B cell (primary cell): Measurements from ENCODE around the gene HES2. TPM values are rescaled to one million over a fixed set of nuclear protein-coding genes. Genes with fewer than 3 reads are reported as not detected.
"Not testable (repeated sequence)": the region's sequence is repeated elsewhere in the genome, so short reads cannot be mapped to it uniquely, and the experiment has no call there.

Source experiments
- ATAC-seq: fragments of 200-7000 bp; cut with Tn5 transposase; one replicate; pipeline ENCODE4 v1.10.0; 2021; ENCODE audit warnings: low read depth, mild to moderate bottlenecking, moderate number of reproducible peaks, moderate library complexity
- CTCF ChIA-PET: fragments of 350-600 bp; sonication (Branson Sonifier 250); formaldehyde crosslinking; loops from one replicate; lab custom pipeline; 2021; ENCODE audit warnings: antibody characterized with exemption, inconsistent platforms; lab: Charles Lee
- POLR2A ChIA-PET: fragments of 350-600 bp; sonication (Branson Sonifier 250); formaldehyde crosslinking; loops from one replicate; lab custom pipeline; 2021; ENCODE audit warnings: antibody characterized with exemption; lab: Charles Lee
- DNase-seq: peaks from one replicate; pipeline ENCODE4 v3.0.0; 2013
- H2AFZ ChIP-seq: 2 replicates; pipeline ENCODE4 v1.6.1; 2012; ENCODE audit warnings: mild to moderate bottlenecking, low read depth, low read length; ENCODE audit not compliant: insufficient read depth, poor library complexity, severe bottlenecking
- H3K27ac ChIP-seq, 2 donors: 1 replicate in 1 of 2; 2 replicates in 1 of 2; pipeline ENCODE4 v1.5.1; 2012 to 2013; ENCODE audit warnings: low read length in 2 of 2, mild to moderate bottlenecking in 2 of 2, moderate library complexity in 1 of 2
- H3K27me3 ChIP-seq, 4 experiments: fragments of 200-600 bp in 1 of 4; sonication (generic) in 1 of 4; replicated peaks in 1 of 4; 1 replicate in 2 of 4; 2 replicates in 2 of 4; pipeline versions ENCODE4 v1.6.1 to v1.7.0; 2013 to 2016; ENCODE audit warnings: low read length in 3 of 4, mild to moderate bottlenecking in 2 of 4, mixed read lengths in 1 of 4, moderate library complexity in 1 of 4; ENCODE audit not compliant: insufficient read depth in 4 of 4, control insufficient read depth in 3 of 4; ENCODE audit errors: control extremely low read depth in 1 of 4
- H3K36me3 ChIP-seq, 2 experiments: replicated peaks in 1 of 2; 1 replicate in 1 of 2; 2 replicates in 1 of 2; pipeline versions ENCODE4 v1.6.1 to v1.7.1; 2013; ENCODE audit warnings: low read length in 1 of 2; ENCODE audit not compliant: insufficient read depth in 2 of 2, control insufficient read depth in 1 of 2; ENCODE audit errors: control extremely low read depth in 1 of 2, extremely low read depth in 1 of 2
- H3K4me1 ChIP-seq, 2 donors: fragments of 200-600 bp in 1 of 2; sonication (generic) in 1 of 2; 1 replicate in 1 of 2; 2 replicates in 1 of 2; pipeline versions ENCODE4 v1.5.1 to v1.6.1; 2013 to 2017; ENCODE audit warnings: low read length in 2 of 2; ENCODE audit not compliant: control insufficient read depth in 2 of 2, insufficient read depth in 2 of 2
- H3K4me2 ChIP-seq: replicated peaks from 2 replicates; pipeline ENCODE3; 2012; ENCODE audit warnings: mild to moderate bottlenecking, low read depth, low read length; ENCODE audit not compliant: poor library complexity, severe bottlenecking
- H3K4me3 ChIP-seq, 5 experiments: fragments of 200-600 bp in 1 of 5; sonication (generic) in 1 of 5; 1 replicate in 3 of 5; 2 replicates in 2 of 5; pipeline versions ENCODE4 v1.5.1 to v1.7.0; 2011 to 2016; ENCODE audit warnings: low read length in 4 of 5, mild to moderate bottlenecking in 4 of 5, low read depth in 2 of 5, control low read depth in 1 of 5, moderate library complexity in 1 of 5; ENCODE audit not compliant: insufficient read depth in 1 of 5; ENCODE audit errors: control extremely low read depth in 1 of 5, extremely low read depth in 1 of 5
- H3K79me2 ChIP-seq: fragments of 200-600 bp; sonication (generic); one replicate; pipeline ENCODE4 v1.6.0; 2016; ENCODE audit warnings: low read length; ENCODE audit not compliant: control insufficient read depth, insufficient read depth
- H3K9ac ChIP-seq: fragments of 200-600 bp; sonication (generic); 2 replicates; pipeline ENCODE4 v1.6.1; 2017; ENCODE audit warnings: mild to moderate bottlenecking, low read length, moderate library complexity
- H3K9me3 ChIP-seq, 3 donors: one replicate each; pipeline versions ENCODE4 v1.6.1 to v1.7.1; 2013; ENCODE audit warnings: low read length in 2 of 3; ENCODE audit not compliant: control insufficient read depth in 2 of 3, insufficient read depth in 1 of 3; ENCODE audit errors: control extremely low read depth in 1 of 3
- H4K20me1 ChIP-seq: 2 replicates; pipeline ENCODE4 v1.6.0; 2012; ENCODE audit warnings: mild to moderate bottlenecking, low read length; ENCODE audit not compliant: insufficient read depth, control insufficient read depth, poor library complexity, severe bottlenecking
- H3K27ac Mint-ChIP-seq: one replicate; pipeline ENCODE4 v1.8.0; 2021; ENCODE audit warnings: mixed read lengths
- H3K27me3 Mint-ChIP-seq: one replicate; pipeline ENCODE4 v1.8.0; 2021; ENCODE audit warnings: mixed read lengths
- H3K4me1 Mint-ChIP-seq: one replicate; pipeline ENCODE4 v1.8.0; 2021; ENCODE audit warnings: mixed read lengths
- H3K4me3 Mint-ChIP-seq: one replicate; pipeline ENCODE4 v1.8.0; 2021; ENCODE audit warnings: mixed read lengths
- H3K9me3 Mint-ChIP-seq: one replicate; pipeline ENCODE4 v1.8.0; 2022; ENCODE audit warnings: mixed read lengths; ENCODE audit not compliant: insufficient read depth
- CTCF ChIP-seq: fragments of 200-600 bp; IDR thresholded peaks from one replicate; pipeline ENCODE4 v1.8.0; 2022; ENCODE audit warnings: antibody characterized with exemption, mild to moderate bottlenecking
- EZH2 ChIP-seq: IDR thresholded peaks from 2 replicates; pipeline ENCODE4 v1.6.1; 2012; ENCODE audit warnings: borderline replicate concordance, low read depth, mild to moderate bottlenecking, moderate library complexity, low read length; ENCODE audit not compliant: insufficient read depth, poor library complexity, severe bottlenecking
- WGBS: methylation state at CpG from one replicate; pipeline ENCODE4 v1.1.5; 2013; ENCODE audit warnings: missing lambda C conversion rate; ENCODE audit not compliant: insufficient coverage; 5-methylcytosine and 5-hydroxymethylcytosine counted together
- intact Hi-C: fragments of 100-400 bp; cut with micrococcal nuclease; formaldehyde crosslinking; loops from one replicate; pipeline ENCODE4 v1.10.0; 2022
- polyA plus RNA-seq: library from polyadenylated mRNA; depleted of rRNA; stranded (reverse); fragments of >200 nt; gene quantifications from 2 replicates; pipeline ENCODE4 v1.2.3, GENCODE V29; 2012
- total RNA-seq, 2 donors: library from RNA; stranded (reverse); fragments of 120-200 nt in 1 of 2; gene quantifications; 1 replicate in 1 of 2; 2 replicates in 1 of 2; pipeline versions ENCODE4 v1.2.3 to v1.2.4, GENCODE V29; 2013 to 2022

The HES2 gene
- total and polyA plus RNA-seq, 2 donors (not counting 1 experiment from before 2014, with no cell fraction given), result not detected

GRCh38 chr1:6438047-6438525 is 18.4 kb upstream of the HES2 start:
- Histone ChIP-seq H3K27me3 (peaks cover 0 to 29% (median 14%) of the 10 kb centered on the region in 4 experiments), H2AFZ (no peak overlapping the region), H3K27ac (no peak overlapping the region), H3K79me2 (no peaks in the 10 kb centered on the region), H4K20me1 (no peaks in the 10 kb centered on the region), H3K4me3 (no peak overlapping the region), H3K9ac (no peak overlapping the region), H3K9me3 (peaks cover 0 to 2% (median 0%) of the 10 kb centered on the region in 3 donors), H3K4me2 (no peak overlapping the region), H3K4me1 (peaks cover 3 to 5% of the 10 kb centered on the region in 2 donors), H3K36me3 (no peaks in the 10 kb centered on the region)
- Mint-ChIP-seq H3K4me1 (peaks cover 10% of the 10 kb centered on the region), H3K27ac (no peak overlapping the region), H3K4me3 (peak overlapping the region; percentile 56), H3K9me3 (no peaks in the 10 kb centered on the region), H3K27me3 (peaks cover 32% of the 10 kb centered on the region)
- TF ChIP-seq EZH2 (no peak), CTCF (peak; percentile 90)
- 17% methylated on average over 5 of the region's 5 CpGs for WGBS
- intact Hi-C loops, result loop anchor here (1.0 kb wide), 1 partner anchor 192 kb away; no protein-coding TSS in a partner anchor
- POLR2A ChIA-PET, result no interaction called here
- CTCF ChIA-PET, result interaction anchor here (0.7 to 5.6 kb wide), 19 partner anchors 8 to 632 kb away, joined by 3 to 53 read pairs (median 4); partner anchors contain the start of gene HES2
- peak; percentile 80 for DNase-seq
- ATAC-seq, result peak; percentile 77

DNA sequence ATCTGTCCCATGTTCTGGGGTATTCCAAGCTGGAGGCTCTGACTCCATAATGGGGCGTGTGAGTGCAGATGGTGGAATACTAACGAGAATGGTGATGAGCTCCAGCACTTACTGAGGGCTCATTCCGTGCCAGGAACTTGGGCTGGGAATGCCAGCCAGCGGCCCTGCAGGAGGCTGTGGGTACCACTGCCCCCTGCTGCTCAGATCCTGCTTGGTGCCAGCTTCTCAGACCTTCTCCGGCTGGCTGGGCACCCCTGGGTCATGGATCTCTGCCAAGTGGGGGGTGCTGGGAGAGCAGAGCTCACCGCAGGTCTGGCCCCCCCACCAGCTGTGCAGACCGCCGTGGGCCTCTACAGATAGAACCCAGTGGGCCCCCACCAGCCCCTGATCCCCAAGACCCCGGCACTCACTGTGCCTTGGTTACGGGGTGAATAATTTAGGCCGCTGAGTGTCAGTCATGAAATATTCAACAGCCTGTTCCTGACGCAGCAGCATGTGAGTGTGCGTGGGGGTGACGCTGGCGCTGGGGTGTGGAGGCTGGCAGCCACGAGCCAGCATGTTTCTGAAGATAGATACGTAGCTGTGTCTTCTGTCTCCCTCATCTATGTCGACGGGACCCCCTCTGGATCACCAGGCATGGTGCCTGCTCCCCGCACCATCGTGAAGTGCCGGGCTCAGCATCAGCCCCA is 17.4 kb upstream of the HES2 start:
- peaks cover 10% of the 10 kb centered on the region for H3K4me1 Mint-ChIP-seq
- H3K9ac ChIP-seq, POLR2A ChIA-PET, H4K20me1 ChIP-seq, H3K27ac ChIP-seq, H3K4me3 Mint-ChIP-seq, intact Hi-C loops, DNase-seq, H3K9me3 Mint-ChIP-seq, H3K27ac Mint-ChIP-seq, ATAC-seq, H3K36me3 ChIP-seq, H3K4me2 ChIP-seq, H3K4me1 ChIP-seq, H3K4me3 ChIP-seq, H3K9me3 ChIP-seq, H2AFZ ChIP-seq, H3K79me2 ChIP-seq: not testable (repeated sequence)
- WGBS, result 70% methylated on average over 21 of the region's 22 CpGs
- peaks cover 0 to 29% (median 14%) of the 10 kb centered on the region in 4 experiments for H3K27me3 ChIP-seq
- CTCF ChIA-PET, result interaction anchor here (0.7 to 5.6 kb wide), 15 partner anchors 11 to 197 kb away, joined by 3 to 53 read pairs (median 3); partner anchors contain the start of gene HES2
- peaks cover 32% of the 10 kb centered on the region for H3K27me3 Mint-ChIP-seq

GRCh38 chr1:6436277-6436676 is 16.6 kb upstream of the HES2 start:
- 100% methylated on average over 1 of the region's 3 CpGs for WGBS
- H3K4me2 ChIP-seq, H3K4me1 ChIP-seq, H3K9ac ChIP-seq, H3K4me3 ChIP-seq, H3K9me3 Mint-ChIP-seq, H4K20me1 ChIP-seq, POLR2A ChIA-PET, H3K36me3 ChIP-seq, H2AFZ ChIP-seq, H3K27ac Mint-ChIP-seq, ATAC-seq, intact Hi-C loops, H3K4me3 Mint-ChIP-seq, DNase-seq, H3K79me2 ChIP-seq, H3K27ac ChIP-seq, H3K9me3 ChIP-seq: not testable (repeated sequence)
- H3K4me1 Mint-ChIP-seq, result peaks cover 10% of the 10 kb centered on the region
- peaks cover 27% of the 10 kb centered on the region for H3K27me3 Mint-ChIP-seq
- CTCF ChIA-PET, result interaction anchor here (0.8 to 5.6 kb wide), 2 partner anchors 13 to 15 kb away, joined by 3 to 53 read pairs; partner anchors contain the start of gene HES2
- peaks cover 0 to 20% (median 10%) of the 10 kb centered on the region in 4 experiments for H3K27me3 ChIP-seq
